H54 (cell line): ENCODE data around the gene EPHA6.

Experiments used
- DNase-seq: peaks from one replicate; pipeline ENCODE4 v3.0.0; 2011; ENCODE audit warnings: low spot score, mixed read lengths; ENCODE audit not compliant: insufficient read length
- FAIRE-seq: peaks from 3 replicates; lab custom pipeline; 2011; peaks lifted over from hg19 to GRCh38; lab: Jason Lieb, UNC
- POLR2A ChIP-seq: IDR thresholded peaks from 2 replicates; pipeline ENCODE4 v1.6.1; 2011; ENCODE audit warnings: low read depth, mild to moderate bottlenecking, low read length

Gene EPHA6

DNA sequence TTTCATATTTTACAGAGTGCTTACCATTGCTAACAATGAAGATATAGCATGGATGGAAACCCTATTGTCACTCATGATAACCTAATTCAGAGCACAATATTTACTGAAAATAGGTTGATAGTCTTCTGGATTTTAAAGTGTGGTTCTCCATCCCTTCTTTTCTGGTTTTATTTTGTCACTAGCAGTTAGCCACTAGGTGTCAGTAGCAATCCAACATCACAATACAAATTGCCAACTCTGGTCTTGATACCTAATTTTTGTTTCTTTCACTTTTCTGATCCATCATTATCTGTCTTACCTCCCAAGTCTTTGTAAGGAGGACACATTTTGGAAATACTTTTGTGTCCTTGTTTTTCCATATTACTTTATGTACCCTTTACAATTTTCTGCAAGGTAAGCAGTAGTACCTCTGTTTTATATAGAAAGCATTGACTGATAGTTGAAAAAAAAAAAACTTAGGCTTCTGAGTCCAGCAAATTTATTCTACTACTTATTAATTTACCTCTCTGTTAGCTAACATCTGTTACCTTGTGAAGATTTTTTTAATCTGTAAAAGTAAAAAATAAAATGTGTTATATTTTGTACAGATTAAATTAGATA lies 979.1 kb downstream of the EPHA6 start:
- TF ChIP-seq POLR2A, result no peak
- DNase-seq (no peak), FAIRE-seq (peak; percentile 80)

DNA sequence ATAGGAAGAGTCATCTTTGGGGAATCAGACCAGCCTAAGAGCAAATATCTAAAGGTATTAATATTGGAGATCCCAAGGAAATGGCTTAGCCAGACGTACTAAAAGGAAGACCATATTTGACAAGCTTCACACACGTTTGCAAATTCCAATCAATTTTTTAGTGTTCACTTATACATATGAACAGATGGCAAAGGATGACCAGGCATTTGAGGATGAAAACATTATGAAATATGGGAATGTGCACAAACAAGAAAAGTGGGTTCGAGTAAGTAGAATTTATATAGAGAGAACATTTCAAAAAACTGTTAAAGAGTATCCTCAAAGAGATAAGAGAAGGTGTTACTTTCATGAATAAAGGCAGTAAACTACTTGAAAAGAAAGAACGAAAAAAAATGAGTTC lies 981.6 kb downstream of the EPHA6 start:
- DNase-seq, result no peak
- no peak for TF ChIP-seq POLR2A
- no peak for FAIRE-seq
